ENCODE results near the gene ACSF3. TPM values are rescaled to one million over a fixed set of nuclear protein-coding genes. Genes with fewer than 3 reads are reported as not detected.

ACSF3 gene
- total RNA-seq, 1 donor from 2014 or later = 15.5 TPM

- intact Hi-C loops (cut with DNase I) = no loop called here
- DNase-seq (peak; percentile 15), ATAC-seq (ENCODE audit: poor library complexity) (no peak)
These were observed 24.3 kb downstream of the ACSF3 start for GRCh38 chr16:89117975-89118289.

GRCh38 chr16:89118361-89119165 lies 24.9 kb downstream of the ACSF3 start:
- DNase-seq (peak; percentile 27), ATAC-seq (ENCODE audit: poor library complexity) (no peak)
- intact Hi-C loops (cut with DNase I) = no loop called here

DNA sequence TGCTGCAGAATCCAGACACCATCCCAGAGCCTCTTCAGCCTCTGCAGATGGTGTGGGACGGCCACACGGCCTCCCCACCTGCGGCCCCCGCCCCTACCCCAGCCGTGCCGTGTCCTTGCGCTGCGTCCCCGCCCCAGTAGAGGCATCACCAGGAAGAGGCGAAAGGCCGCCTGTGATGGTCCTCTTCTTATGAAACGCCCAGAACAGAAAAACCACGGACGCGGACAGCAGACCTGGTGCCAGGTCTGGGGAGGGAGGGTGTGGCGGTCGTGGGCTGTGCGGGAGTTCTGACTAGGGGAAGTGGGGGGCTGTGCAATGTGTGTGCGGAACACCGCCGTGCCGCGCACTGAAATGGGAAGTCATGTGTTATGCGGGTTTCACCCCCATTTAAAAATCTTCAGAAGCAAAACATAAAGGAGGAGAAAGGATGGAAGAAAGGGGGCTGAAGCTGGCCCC lies 25.5 kb downstream of the ACSF3 start:
- intact Hi-C loops (cut with DNase I) = no loop called here
- no peak for ATAC-seq (ENCODE audit: poor library complexity)

GRCh38 chr16:89119661-89120141 lies 26.0 kb downstream of the ACSF3 start:
- intact Hi-C loops (cut with DNase I) = no loop called here
- DNase-seq = peak; percentile 38

More for the DNA sequence above, 25.5 kb downstream of the ACSF3 start:
- peak; percentile 34 for DNase-seq

DNA sequence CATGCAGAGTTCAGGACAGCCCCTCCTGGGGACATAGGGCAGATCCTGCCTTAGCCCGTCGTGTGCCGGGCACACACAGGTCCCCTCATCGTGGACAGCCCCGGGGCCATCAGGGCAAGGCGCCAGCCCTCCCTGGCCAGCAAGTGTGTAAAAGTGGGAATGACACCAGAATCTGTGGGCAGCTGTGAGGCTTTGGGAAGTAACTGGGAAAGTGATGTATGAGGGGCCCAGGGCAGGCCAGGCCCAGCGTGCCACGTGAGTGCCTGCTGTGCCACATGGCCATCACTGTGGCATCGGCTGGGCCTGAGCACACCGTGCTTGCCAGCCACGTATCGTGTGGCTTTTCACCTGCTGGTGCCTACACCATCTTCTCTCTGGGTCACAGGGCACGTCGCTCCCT lies 26.6 kb downstream of the ACSF3 start:
- peak; percentile 36 for DNase-seq
- intact Hi-C loops (cut with DNase I) = no loop called here
- no peak for ATAC-seq (ENCODE audit: poor library complexity)

More at GRCh38 chr16:89119661-89120141, 26.0 kb downstream of the ACSF3 start:
- ATAC-seq (ENCODE audit: poor library complexity) = no peak

GRCh38 chr16:89120921-89121351 lies 27.3 kb downstream of the ACSF3 start:
- intact Hi-C loops (cut with DNase I) = no loop called here
- no peak for ATAC-seq (ENCODE audit: poor library complexity)
- DNase-seq = peak; percentile 38

GRCh38 chr16:89121691-89122321 lies 28.2 kb downstream of the ACSF3 start:
- no peak for ATAC-seq (ENCODE audit: poor library complexity)
- peak; percentile 27 for DNase-seq

GRCh38 chr16:89122322-89122851 lies 28.7 kb downstream of the ACSF3 start:
- intact Hi-C loops (cut with DNase I) = no loop called here
- ATAC-seq (ENCODE audit: poor library complexity) = no peak
- DNase-seq = peak; percentile 27

More at GRCh38 chr16:89121691-89122321, 28.2 kb downstream of the ACSF3 start:
- intact Hi-C loops (cut with DNase I) = no loop called here

DNA sequence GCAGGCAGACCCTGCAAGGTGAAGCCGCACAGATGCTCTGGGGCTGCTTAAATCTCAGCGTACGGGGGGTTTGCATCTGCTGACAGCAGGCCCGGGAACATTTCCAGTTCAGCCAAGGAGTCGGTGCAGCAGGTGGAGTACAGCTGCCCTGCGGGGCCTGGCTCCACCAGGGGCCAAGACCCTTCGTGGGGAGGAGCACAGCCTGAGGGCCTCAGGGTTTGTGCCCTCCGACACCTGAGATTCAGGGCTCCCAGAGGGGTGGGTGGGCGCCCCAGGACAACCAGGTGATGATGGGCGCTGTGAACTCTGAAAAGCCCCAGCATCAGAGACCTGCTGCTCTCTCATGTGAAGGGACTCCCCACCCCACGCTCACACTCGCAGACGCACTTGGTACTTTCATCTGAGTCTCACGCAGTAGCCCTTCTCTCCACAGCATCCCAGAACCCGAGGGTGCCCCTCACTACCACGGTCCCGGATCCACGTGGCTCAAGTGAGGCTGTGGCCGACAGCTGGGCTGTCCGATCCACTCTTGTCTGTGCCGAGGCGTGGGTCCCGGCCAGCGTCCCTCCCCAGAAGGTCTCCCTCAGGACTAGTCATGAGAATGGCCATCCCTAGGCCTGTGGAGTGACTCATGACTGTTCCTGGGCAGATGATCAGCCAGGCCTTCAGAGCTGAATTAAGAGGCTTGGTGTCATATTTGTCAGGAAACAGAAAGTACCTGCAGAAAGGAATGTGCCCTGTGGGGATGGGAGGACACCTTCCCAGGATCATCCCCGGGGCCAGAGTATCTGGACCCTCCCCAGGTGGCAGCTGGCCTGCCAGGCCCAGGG lies 29.6 kb downstream of the ACSF3 start:
- intact Hi-C loops (cut with DNase I) = no loop called here
- ATAC-seq (ENCODE audit: poor library complexity) (no peak), DNase-seq (peak; percentile 12)

GRCh38 chr16:89123831-89124100 lies 30.1 kb downstream of the ACSF3 start:
- ATAC-seq (ENCODE audit: poor library complexity) (no peak), DNase-seq (peak; percentile 22)
- intact Hi-C loops (cut with DNase I) = no loop called here

- ATAC-seq (ENCODE audit: poor library complexity) (no peak), DNase-seq (no peak)
- intact Hi-C loops (cut with DNase I) = no loop called here
These were observed 35.7 kb downstream of the ACSF3 start for GRCh38 chr16:89129378-89129777.

- DNase-seq (no peak), ATAC-seq (ENCODE audit: poor library complexity) (no peak)
- intact Hi-C loops (cut with DNase I) = no loop called here
These were observed 36.8 kb downstream of the ACSF3 start for GRCh38 chr16:89130448-89130847.

GRCh38 chr16:89131783-89132182 lies 38.1 kb downstream of the ACSF3 start:
- ATAC-seq (ENCODE audit: poor library complexity) (no peak), DNase-seq (peak; percentile 19)
- intact Hi-C loops (cut with DNase I) = no loop called here

- intact Hi-C loops (cut with DNase I) = no loop called here
- DNase-seq (peak; percentile 29), ATAC-seq (ENCODE audit: poor library complexity) (no peak)
These were observed 38.7 kb downstream of the ACSF3 start for GRCh38 chr16:89132194-89133005.

DNA sequence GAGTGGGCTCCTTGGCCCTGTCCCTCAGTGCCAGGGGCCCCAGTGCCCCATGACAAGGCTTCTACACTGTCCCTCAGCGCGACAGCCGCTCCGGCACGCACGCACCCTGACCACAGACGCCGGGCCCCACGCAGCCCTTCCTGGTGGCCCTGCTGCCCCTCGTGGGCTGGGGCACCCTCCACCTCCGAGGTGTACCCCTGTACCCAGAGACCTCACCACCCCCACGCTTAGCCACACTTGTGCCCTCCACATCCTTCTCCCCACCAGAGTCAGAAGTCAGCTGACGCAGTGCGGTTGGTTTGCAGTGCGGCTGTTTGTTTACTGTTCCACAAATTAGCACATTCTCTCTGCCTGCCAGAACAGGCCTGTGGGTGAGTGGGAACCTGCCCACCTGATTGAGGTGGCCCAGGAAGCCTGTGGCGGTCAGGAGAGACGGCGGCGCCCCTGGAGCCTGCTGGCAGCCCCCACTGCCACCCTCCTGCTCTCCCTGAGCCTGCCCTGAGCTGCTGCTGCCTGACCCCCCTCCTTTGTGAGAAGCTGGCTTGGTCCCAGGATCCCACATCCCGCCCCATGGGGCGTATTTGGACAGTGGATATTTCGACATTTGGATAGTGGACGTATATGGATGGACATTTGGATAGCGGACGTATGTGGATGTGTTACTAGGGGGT lies 39.9 kb downstream of the ACSF3 start:
- DNase-seq (peak; percentile 33), ATAC-seq (ENCODE audit: poor library complexity) (no peak)
- intact Hi-C loops (cut with DNase I) = no loop called here

DNA sequence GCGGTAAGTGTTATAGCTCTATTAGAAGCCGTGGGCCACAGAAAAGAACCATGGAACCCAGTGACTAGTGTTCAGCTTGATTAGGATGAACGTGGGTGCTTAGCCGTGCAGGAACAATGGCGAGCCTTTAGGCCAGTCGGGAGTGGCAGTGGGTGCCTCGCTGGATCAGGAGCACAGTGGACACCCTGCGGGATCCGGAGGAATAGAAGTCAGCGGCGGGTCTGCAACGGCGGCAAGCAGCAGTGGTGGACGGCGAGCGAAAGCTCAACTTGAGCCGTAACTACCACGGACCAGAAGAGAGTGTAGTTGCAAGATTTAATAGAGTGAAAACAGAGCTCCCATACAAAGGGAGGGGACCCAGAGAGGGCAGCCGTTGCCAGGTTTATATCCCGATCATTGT lies 40.6 kb downstream of the ACSF3 start:
- DNase-seq = no peak
- intact Hi-C loops (cut with DNase I) = no loop called here
- ATAC-seq (ENCODE audit: poor library complexity) = no peak

DNA sequence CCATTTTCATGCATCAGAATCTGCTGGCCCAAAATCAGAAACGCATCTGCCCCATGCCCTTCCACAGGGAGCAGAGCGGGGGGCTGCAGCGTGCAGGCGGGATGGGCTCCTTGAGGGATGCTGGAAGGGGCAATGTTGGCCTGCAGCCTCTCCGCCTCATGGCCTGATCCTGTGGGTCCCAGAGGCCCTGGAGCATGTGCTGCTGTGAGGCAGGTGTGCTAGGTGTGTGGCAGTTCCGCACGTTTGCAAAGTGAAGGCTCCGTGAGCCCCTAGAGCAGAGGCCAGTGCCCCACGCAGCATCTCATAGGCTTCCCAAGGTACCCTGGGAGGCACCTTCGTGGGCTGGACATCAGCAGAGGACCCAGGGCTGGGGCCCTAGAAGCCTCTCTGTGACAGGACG lies 41.5 kb downstream of the ACSF3 start:
- peak; percentile 32 for DNase-seq
- intact Hi-C loops (cut with DNase I) = no loop called here
- ATAC-seq (ENCODE audit: poor library complexity) = no peak

All from Right ventricle myocardium superior (tissue), 1 donor.